Trophoblast cell (in vitro differentiated cells and primary cell): ENCODE results near the gene TPD52L1.

Source experiments
- DNase-seq, 2 donors: peaks; one replicate each; pipeline ENCODE4 v3.0.0-alpha.2; 2016
- H2AFZ ChIP-seq: 2 replicates; pipeline ENCODE4 v1.6.1; 2013; ENCODE audit warnings: low read length, moderate library complexity, mild to moderate bottlenecking; ENCODE audit not compliant: insufficient read depth, poor library complexity
- H2AK5ac ChIP-seq: 2 replicates; pipeline ENCODE4 v1.6.1; 2013; ENCODE audit warnings: mild to moderate bottlenecking, low read length
- H2BK120ac ChIP-seq: 2 replicates; pipeline ENCODE4 v1.6.1; 2013; ENCODE audit warnings: low read length, mild to moderate bottlenecking, moderate library complexity; ENCODE audit not compliant: insufficient read depth, poor library complexity
- H2BK12ac ChIP-seq: 2 replicates; pipeline ENCODE4 v1.6.1; 2013; ENCODE audit warnings: mild to moderate bottlenecking, low read length, moderate library complexity
- H2BK5ac ChIP-seq: 2 replicates; pipeline ENCODE4 v1.6.1; 2013; ENCODE audit warnings: low read length, low read depth, moderate library complexity, mild to moderate bottlenecking; ENCODE audit not compliant: poor library complexity
- H3K14ac ChIP-seq: 2 replicates; pipeline ENCODE4 v1.6.1; 2013; ENCODE audit warnings: mild to moderate bottlenecking, low read length
- H3K18ac ChIP-seq: 2 replicates; pipeline ENCODE4 v1.6.1; 2013; ENCODE audit warnings: mild to moderate bottlenecking, low read length
- H3K23ac ChIP-seq: 2 replicates; pipeline ENCODE4 v1.6.1; 2013; ENCODE audit warnings: low read length
- H3K27ac ChIP-seq: 2 replicates; pipeline ENCODE4 v1.5.1; 2013; ENCODE audit warnings: low read depth, mild to moderate bottlenecking, inconsistent platforms, low read length, moderate library complexity
- H3K27me3 ChIP-seq: 2 replicates; pipeline ENCODE4 v1.6.1; 2013; ENCODE audit warnings: inconsistent platforms, mild to moderate bottlenecking, low read length, moderate library complexity; ENCODE audit not compliant: insufficient read depth
- H3K36me3 ChIP-seq, 2 experiments: 1 replicate in 1 of 2; 2 replicates in 1 of 2; pipeline ENCODE4 v1.6.1; 2013; ENCODE audit warnings: low read length in 2 of 2, mild to moderate bottlenecking in 2 of 2, moderate library complexity in 1 of 2; ENCODE audit not compliant: insufficient read depth in 2 of 2, control insufficient read depth in 1 of 2
- H3K4ac ChIP-seq: 2 replicates; pipeline ENCODE4 v1.6.1; 2013; ENCODE audit warnings: low read depth, mild to moderate bottlenecking, low read length, moderate library complexity
- H3K4me1 ChIP-seq, 2 experiments: 1 replicate in 1 of 2; 2 replicates in 1 of 2; pipeline ENCODE4 v1.6.1; 2013; ENCODE audit warnings: low read length in 2 of 2, mild to moderate bottlenecking in 2 of 2, moderate library complexity in 1 of 2; ENCODE audit not compliant: insufficient read depth in 2 of 2, control insufficient read depth in 1 of 2
- H3K4me2 ChIP-seq: 2 replicates; pipeline ENCODE4 v1.6.1; 2013; ENCODE audit warnings: inconsistent platforms, mild to moderate bottlenecking, low read length, moderate library complexity
- H3K4me3 ChIP-seq: 2 replicates; pipeline ENCODE4 v1.5.1; 2013; ENCODE audit warnings: mild to moderate bottlenecking, low read depth, low read length, inconsistent platforms
- H3K79me1 ChIP-seq: one replicate; pipeline ENCODE4 v1.6.1; 2013; ENCODE audit warnings: low read length
- H3K79me2 ChIP-seq: 2 replicates; pipeline ENCODE4 v1.6.1; 2013; ENCODE audit warnings: low read length, mild to moderate bottlenecking; ENCODE audit not compliant: control insufficient read depth, insufficient read depth, poor library complexity
- H3K9ac ChIP-seq: 2 replicates; pipeline ENCODE4 v1.6.1; 2013; ENCODE audit warnings: mild to moderate bottlenecking, low read length
- H3K9me3 ChIP-seq: 2 replicates; pipeline ENCODE4 v1.6.1; 2013; ENCODE audit warnings: low read depth, mild to moderate bottlenecking, control low read depth, inconsistent platforms, low read length; ENCODE audit not compliant: insufficient read depth
- H4K12ac ChIP-seq: 2 replicates; pipeline ENCODE4 v1.6.1; 2013; ENCODE audit warnings: low read depth, mild to moderate bottlenecking, low read length, moderate library complexity
- H4K8ac ChIP-seq: 2 replicates; pipeline ENCODE4 v1.6.1; 2013; ENCODE audit warnings: low read depth, mild to moderate bottlenecking, low read length, moderate library complexity
- H4K91ac ChIP-seq: one replicate; pipeline ENCODE4 v1.6.1; 2013; ENCODE audit warnings: low read depth, mild to moderate bottlenecking, low read length, moderate library complexity
- WGBS: extraction: QIAGEN DNeasy Blood & Tissue Kit; methylation state at CpG from one replicate; pipeline ENCODE4 v1.1.7; 2013; ENCODE audit warnings: missing lambda C conversion rate; ENCODE audit not compliant: insufficient read length, insufficient coverage; ENCODE audit errors: extremely low coverage; 5-methylcytosine and 5-hydroxymethylcytosine counted together

TPD52L1 gene

GRCh38 chr6:125110056-125110455, 43.5 kb upstream of the TPD52L1 start:
- Histone ChIP-seq H2BK5ac (no peak overlapping the region), H3K9me3 (peaks cover 3% of the 10 kb centered on the region), H2AK5ac (no peak overlapping the region)

GRCh38 chr6:125111219-125111983, 42.2 kb upstream of the TPD52L1 start:
- H3K79me2 ChIP-seq: no peaks in the 10 kb centered on the region
- H3K4me3 ChIP-seq: no peak overlapping the region
- no peak overlapping the region for H3K27ac ChIP-seq
- no peak overlapping the region for H3K9ac ChIP-seq
- no peaks in the 10 kb centered on the region for H3K27me3 ChIP-seq
- DNase-seq: no peak
- no peak overlapping the region for H2AFZ ChIP-seq
- H3K4ac ChIP-seq: no peak overlapping the region
- no peak overlapping the region for H2AK5ac ChIP-seq
- WGBS: no CpG with 5 or more reads among the region's 4 CpGs
- peaks cover 0 to 2% of the 10 kb centered on the region in 2 experiments for H3K36me3 ChIP-seq
- H3K79me1 ChIP-seq: no peaks in the 10 kb centered on the region
- no peak overlapping the region for H4K91ac ChIP-seq
- no peak overlapping the region for H2BK5ac ChIP-seq
- no peak overlapping the region for H3K14ac ChIP-seq
- H3K4me2 ChIP-seq: no peak overlapping the region
- no peak overlapping the region for H3K23ac ChIP-seq
- peaks cover 3% of the 10 kb centered on the region for H3K9me3 ChIP-seq
- H4K8ac ChIP-seq: no peak overlapping the region
- no peaks in the 10 kb centered on the region for H3K4me1 ChIP-seq
- no peak overlapping the region for H2BK120ac ChIP-seq
- H4K12ac ChIP-seq: no peak overlapping the region
- H3K18ac ChIP-seq: no peak overlapping the region
- no peak overlapping the region for H2BK12ac ChIP-seq

More at GRCh38 chr6:125110056-125110455, 43.5 kb upstream of the TPD52L1 start:
- no peak for DNase-seq
- no CpG with 5 or more reads among the region's 1 CpG for WGBS
- no peaks in the 10 kb centered on the region for H3K79me2 ChIP-seq
- no peak overlapping the region for H3K18ac ChIP-seq
- peaks cover 0 to 2% of the 10 kb centered on the region in 2 experiments for H3K36me3 ChIP-seq
- no peak overlapping the region for H3K23ac ChIP-seq
- H3K4me1 ChIP-seq: peaks cover 0 to 2% of the 10 kb centered on the region in 2 experiments
- H4K8ac ChIP-seq: no peak overlapping the region
- H2AFZ ChIP-seq: no peak overlapping the region
- no peak overlapping the region for H4K12ac ChIP-seq
- H3K4ac ChIP-seq: no peak overlapping the region
- H3K27me3 ChIP-seq: no peaks in the 10 kb centered on the region
- no peak overlapping the region for H2BK120ac ChIP-seq
- H3K9ac ChIP-seq: no peak overlapping the region
- H4K91ac ChIP-seq: no peak overlapping the region
- H2BK12ac ChIP-seq: no peak overlapping the region
- H3K4me3 ChIP-seq: no peak overlapping the region
- no peak overlapping the region for H3K4me2 ChIP-seq
- H3K79me1 ChIP-seq: peaks cover 1% of the 10 kb centered on the region
- H3K14ac ChIP-seq: no peak overlapping the region
- no peak overlapping the region for H3K27ac ChIP-seq

- peaks cover 3% of the 10 kb centered on the region for H3K9me3 ChIP-seq
- no peak overlapping the region for H3K9ac ChIP-seq
- H3K23ac ChIP-seq: no peak overlapping the region
- H4K8ac ChIP-seq: no peak overlapping the region
- no peak overlapping the region for H3K18ac ChIP-seq
- no peak overlapping the region for H2BK12ac ChIP-seq
- H3K27ac ChIP-seq: no peak overlapping the region
- no peaks in the 10 kb centered on the region for H3K27me3 ChIP-seq
- H3K4ac ChIP-seq: no peak overlapping the region
- H3K14ac ChIP-seq: no peak overlapping the region
- no peaks in the 10 kb centered on the region for H3K79me2 ChIP-seq
- no peaks in the 10 kb centered on the region for H3K4me1 ChIP-seq
- H2AFZ ChIP-seq: no peak overlapping the region
- H4K91ac ChIP-seq: no peak overlapping the region
- H3K4me3 ChIP-seq: peak overlapping the region; percentile 11
- peaks cover 0 to 2% of the 10 kb centered on the region in 2 experiments for H3K36me3 ChIP-seq
- no peak overlapping the region for H2AK5ac ChIP-seq
- no peak overlapping the region for H3K4me2 ChIP-seq
- H4K12ac ChIP-seq: no peak overlapping the region
- H2BK120ac ChIP-seq: no peak overlapping the region
- no peak overlapping the region for H2BK5ac ChIP-seq
- no peak for DNase-seq
- H3K79me1 ChIP-seq: no peaks in the 10 kb centered on the region
Observed at GRCh38 chr6:125112934-125113333, 40.6 kb upstream of the TPD52L1 start.

DNA sequence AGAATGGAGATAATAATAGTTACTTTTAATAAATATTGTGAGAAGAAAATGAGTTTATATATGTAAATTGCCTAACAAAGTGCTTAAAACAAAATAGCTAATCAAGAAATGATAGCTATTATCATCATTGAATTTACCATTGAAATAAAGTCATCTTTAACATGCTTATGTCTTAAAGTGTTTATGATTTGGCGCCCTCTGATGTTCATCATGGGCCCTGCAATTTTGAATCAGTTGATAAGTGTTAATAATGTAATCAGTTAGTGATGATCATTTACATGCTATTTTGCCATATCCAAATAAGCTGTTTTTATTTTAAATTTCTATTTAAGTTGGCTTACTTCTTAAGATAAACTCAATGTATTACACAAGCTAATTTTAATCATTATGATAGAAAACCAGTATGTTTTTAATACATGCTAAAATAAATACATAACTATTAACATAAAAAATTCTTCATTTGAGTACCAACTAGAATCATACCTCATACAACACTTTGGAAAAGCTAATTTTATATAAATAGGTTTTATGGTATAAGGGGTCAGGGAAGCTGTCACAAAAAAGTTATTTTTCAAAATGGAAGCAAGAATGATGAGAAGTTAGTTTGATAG, 39.2 kb upstream of the TPD52L1 start:
- no peak overlapping the region for H3K23ac ChIP-seq
- no peaks in the 10 kb centered on the region for H3K79me1 ChIP-seq
- no peak overlapping the region for H2AFZ ChIP-seq
- no peak overlapping the region for H3K27ac ChIP-seq
- no peak overlapping the region for H3K4ac ChIP-seq
- H3K9ac ChIP-seq: no peak overlapping the region
- no peak overlapping the region for H3K4me2 ChIP-seq
- H3K14ac ChIP-seq: no peak overlapping the region
- peaks cover 0 to 2% of the 10 kb centered on the region in 2 experiments for H3K36me3 ChIP-seq
- H3K4me1 ChIP-seq: no peaks in the 10 kb centered on the region
- no peak overlapping the region for H3K18ac ChIP-seq
- H3K4me3 ChIP-seq: no peak overlapping the region
- H4K8ac ChIP-seq: no peak overlapping the region
- no peak overlapping the region for H2BK5ac ChIP-seq
- no peaks in the 10 kb centered on the region for H3K79me2 ChIP-seq
- DNase-seq: peak; percentile 55 to 92
- H3K27me3 ChIP-seq: no peaks in the 10 kb centered on the region
- no peak overlapping the region for H4K91ac ChIP-seq
- H3K9me3 ChIP-seq: peaks cover 3% of the 10 kb centered on the region
- no peak overlapping the region for H4K12ac ChIP-seq
- no peak overlapping the region for H2AK5ac ChIP-seq
- no peak overlapping the region for H2BK12ac ChIP-seq
- WGBS: no CpG with 5 or more reads among the region's 1 CpG
- H2BK120ac ChIP-seq: no peak overlapping the region
